ENCODE data around the gene P3H1. TPM values are rescaled to one million over a fixed set of nuclear protein-coding genes. Genes with fewer than 3 reads are reported as not detected.

P3H1 gene
- total RNA-seq, 4 donors from 2014 or later: 3.0 to 7.0 (median 5.6) TPM

DNA sequence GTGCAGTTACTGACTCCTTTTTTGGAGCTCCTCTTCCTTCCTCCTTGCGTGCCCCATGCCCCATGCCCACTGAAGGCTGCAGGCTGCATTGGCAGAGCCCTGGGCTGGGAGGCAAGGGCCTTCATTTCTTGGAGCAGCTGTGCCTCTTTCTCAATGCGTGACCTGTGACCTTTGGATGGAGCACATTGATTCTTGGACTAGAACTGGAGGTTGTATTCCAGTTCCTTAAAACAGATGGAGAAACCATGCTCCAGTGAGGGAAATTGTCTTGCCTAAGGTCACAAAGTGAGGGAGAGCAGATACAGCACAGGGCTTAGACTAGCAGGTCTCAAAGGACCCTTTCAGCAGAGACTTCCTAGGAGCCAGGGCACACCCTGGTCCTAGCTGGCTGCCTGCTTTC, 27.0 kb upstream of the P3H1 start:
- no peaks in the 10 kb centered on the region for H3K9me3 ChIP-seq
- peak in 1 of 2 donors; percentile 61 for ATAC-seq

GRCh38 chr1:42788021-42788420, 21.2 kb upstream of the P3H1 start:
- peaks cover 0 to 10% (median 0%) of the 10 kb centered on the region in 3 donors for H3K27me3 ChIP-seq
- H3K27ac ChIP-seq: no peak overlapping the region
- intact Hi-C loops (cut with DNase I; ENCODE audit: low total_unique reads) (no loop called here), in situ Hi-C loops (cut with MboI; ENCODE audit: low sequenced_read_pairs in 4 of 4) (loop anchor here in 2 of 4 donors (25.0 kb wide), 1 partner anchor 274 kb away; no protein-coding TSS in a partner anchor)
- no peaks in the 10 kb centered on the region for H3K9me3 ChIP-seq
- TF ChIP-seq CTCF (IDR thresholded peaks at IDR 0.05 in 4 of 5, conservative IDR thresholded peaks at IDR 0.05 in 1 of 5) (no peak), POLR2A (IDR thresholded peaks at IDR 0.05) (no peak)
- H3K36me3 ChIP-seq: no peaks in the 10 kb centered on the region
- DNase-seq: no peak
- no peak for ATAC-seq
- no peak overlapping the region for H3K4me3 ChIP-seq
- H3K4me1 ChIP-seq: peaks cover 0 to 11% of the 10 kb centered on the region in 2 donors

More for the DNA sequence above, 27.0 kb upstream of the P3H1 start:
- intact Hi-C loops (cut with DNase I; ENCODE audit: low total_unique reads) (no loop called here), in situ Hi-C loops (cut with MboI; ENCODE audit: low sequenced_read_pairs in 4 of 4) (loop anchor here in 2 of 4 donors (25.0 kb wide), 1 partner anchor 268 kb away; no protein-coding TSS in a partner anchor)
- no peak for TF ChIP-seq CTCF (IDR thresholded peaks at IDR 0.05 in 4 of 5, conservative IDR thresholded peaks at IDR 0.05 in 1 of 5)
- TF ChIP-seq POLR2A (IDR thresholded peaks at IDR 0.05): no peak
- Histone ChIP-seq H3K4me1 (no peaks in the 10 kb centered on the region), H3K27me3 (no peaks in the 10 kb centered on the region), H3K36me3 (no peaks in the 10 kb centered on the region), H3K4me3 (no peak overlapping the region), H3K27ac (no peak overlapping the region)
- DNase-seq: no peak

DNA sequence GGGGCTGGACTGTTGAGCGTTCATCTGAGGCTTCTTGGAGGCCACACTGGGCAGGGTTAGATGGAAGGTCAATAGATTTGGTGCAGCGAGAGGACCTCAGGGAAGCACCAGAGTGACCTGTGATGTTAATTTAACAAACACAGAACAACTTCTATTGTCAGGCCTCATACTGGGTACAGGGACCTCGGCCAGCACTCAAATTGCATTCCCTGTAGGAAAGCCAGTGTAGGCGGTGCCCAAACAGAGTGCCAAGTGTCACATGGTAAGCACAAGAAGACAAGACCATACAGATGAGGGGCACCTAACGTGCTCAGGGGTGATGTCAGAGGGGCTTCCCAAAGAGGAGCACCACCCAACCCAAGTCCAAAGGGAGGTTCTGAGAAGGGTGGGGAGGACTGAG, 19.3 kb upstream of the P3H1 start:
- Histone ChIP-seq H3K27ac (no peak overlapping the region), H3K9me3 (no peaks in the 10 kb centered on the region), H3K27me3 (peaks cover 0 to 10% (median 0%) of the 10 kb centered on the region in 3 donors), H3K36me3 (no peaks in the 10 kb centered on the region), H3K4me1 (peaks cover 0 to 11% of the 10 kb centered on the region in 2 donors), H3K4me3 (no peak overlapping the region)
- TF ChIP-seq POLR2A (IDR thresholded peaks at IDR 0.05) (no peak), CTCF (IDR thresholded peaks at IDR 0.05 in 4 of 5, conservative IDR thresholded peaks at IDR 0.05 in 1 of 5) (no peak)
- no peak for DNase-seq
- in situ Hi-C loops (cut with MboI; ENCODE audit: low sequenced_read_pairs in 4 of 4) (loop anchor here in 2 of 4 donors (25.0 kb wide), 1 partner anchor 276 kb away; no protein-coding TSS in a partner anchor), intact Hi-C loops (cut with DNase I; ENCODE audit: low total_unique reads) (no loop called here)
- no peak for ATAC-seq

GRCh38 chr1:42784946-42785693, 18.3 kb upstream of the P3H1 start, which contains the start of gene TMEM269:
TMEM269 (plus strand) TSS chr1:42784991; CDS start chr1:42789894, 4,903 bp downstream.
- Histone ChIP-seq H3K27ac (no peak within 1 kb of the TSS), H3K27me3 (peaks cover 0 to 10% (median 0%) of the 10 kb centered on the region in 3 donors)
- intact Hi-C loops (cut with DNase I; ENCODE audit: low total_unique reads): no loop called here

More at GRCh38 chr1:42784946-42785693, 18.3 kb upstream of the P3H1 start, which contains the start of gene TMEM269:
- no peak for TF ChIP-seq POLR2A (IDR thresholded peaks at IDR 0.05)
- TF ChIP-seq CTCF (IDR thresholded peaks at IDR 0.05 in 4 of 5, conservative IDR thresholded peaks at IDR 0.05 in 1 of 5): no peak
- ATAC-seq (no peak), DNase-seq (no peak)
- peaks cover 0 to 11% of the 10 kb centered on the region in 2 donors for H3K4me1 ChIP-seq
- peaks cover 0 to 9% of the 10 kb centered on the region in 2 donors for H3K36me3 ChIP-seq
- in situ Hi-C loops (cut with MboI; ENCODE audit: low sequenced_read_pairs in 4 of 4): loop anchor here in 2 of 4 donors (25.0 kb wide), 1 partner anchor 277 kb away; no protein-coding TSS in a partner anchor
- peak within 1 kb of the TSS; percentile 36 to 52 (median 48) for H3K4me3 ChIP-seq
- no peaks in the 10 kb centered on the region for H3K9me3 ChIP-seq

Data from gastrocnemius medialis (tissue), 4 donors.